Measurements from ENCODE around the gene PITX2.

The PITX2 gene

GRCh38 chr4:110617075-110617640, 5.7 kb downstream of the PITX2 start:
- no peak overlapping the region for H3K4me2 ChIP-seq (ENCODE audit: insufficient read depth, low read length)
- H3K79me2 ChIP-seq (ENCODE audit: insufficient read depth, low read length), result no peaks in the 10 kb centered on the region
- no peak for TF ChIP-seq CTCF (IDR thresholded peaks at IDR 0.05; ENCODE audit: borderline replicate concordance, extremely low read depth, low read length, poor library complexity, severe bottlenecking)
- no peak for TF ChIP-seq EZH2 (IDR thresholded peaks at IDR 0.05; ENCODE audit: borderline replicate concordance, low read depth, low read length, severe bottlenecking)
- H3K36me3 ChIP-seq (ENCODE audit: insufficient read depth, low read length), result no peaks in the 10 kb centered on the region
- H2AFZ ChIP-seq (ENCODE audit: low read depth, low read length), result no peak overlapping the region
- H3K9ac ChIP-seq (ENCODE audit: low read depth, low read length), result no peak overlapping the region
- no peak overlapping the region for H3K4me3 ChIP-seq (ENCODE audit: low read depth in 1 of 2, low read length in 2 of 2)
- no peak overlapping the region for H3K27ac ChIP-seq (ENCODE audit: low read length)
- H3K4me1 ChIP-seq (ENCODE audit: insufficient read depth, low read length), result no peaks in the 10 kb centered on the region
- DNase-seq (no peak), ATAC-seq (ENCODE audit: insufficient read depth, low read depth) (no peak)
- H3K9me3 ChIP-seq (ENCODE audit: insufficient read depth, low read length, severe bottlenecking), result no peaks in the 10 kb centered on the region
- no peaks in the 10 kb centered on the region for H4K20me1 ChIP-seq (ENCODE audit: insufficient read depth, low read length)
- H3K27me3 ChIP-seq (ENCODE audit: insufficient read depth, low read length, poor library complexity), result no peaks in the 10 kb centered on the region

GRCh38 chr4:110616238-110617074, 6.4 kb downstream of the PITX2 start:
- no peak overlapping the region for H3K9ac ChIP-seq (ENCODE audit: low read depth, low read length)
- no peak for ATAC-seq (ENCODE audit: insufficient read depth, low read depth)
- no peak overlapping the region for H3K4me3 ChIP-seq (ENCODE audit: low read depth in 1 of 2, low read length in 2 of 2)
- no peak for DNase-seq
- no peaks in the 10 kb centered on the region for H3K4me1 ChIP-seq (ENCODE audit: insufficient read depth, low read length)
- no peaks in the 10 kb centered on the region for H3K79me2 ChIP-seq (ENCODE audit: insufficient read depth, low read length)
- TF ChIP-seq CTCF (IDR thresholded peaks at IDR 0.05; ENCODE audit: borderline replicate concordance, extremely low read depth, low read length, poor library complexity, severe bottlenecking) (no peak), EZH2 (IDR thresholded peaks at IDR 0.05; ENCODE audit: borderline replicate concordance, low read depth, low read length, severe bottlenecking) (no peak)
- H3K4me2 ChIP-seq (ENCODE audit: insufficient read depth, low read length), result no peak overlapping the region
- H3K9me3 ChIP-seq (ENCODE audit: insufficient read depth, low read length, severe bottlenecking), result no peaks in the 10 kb centered on the region
- no peaks in the 10 kb centered on the region for H3K36me3 ChIP-seq (ENCODE audit: insufficient read depth, low read length)
- H2AFZ ChIP-seq (ENCODE audit: low read depth, low read length), result no peak overlapping the region
- no peak overlapping the region for H3K27ac ChIP-seq (ENCODE audit: low read length)
- H3K27me3 ChIP-seq (ENCODE audit: insufficient read depth, low read length, poor library complexity), result no peaks in the 10 kb centered on the region
- no peaks in the 10 kb centered on the region for H4K20me1 ChIP-seq (ENCODE audit: insufficient read depth, low read length)

- no peak overlapping the region for H3K27ac ChIP-seq (ENCODE audit: low read length)
- DNase-seq (no peak), ATAC-seq (ENCODE audit: insufficient read depth, low read depth) (no peak)
- H3K27me3 ChIP-seq (ENCODE audit: insufficient read depth, low read length, poor library complexity), result no peaks in the 10 kb centered on the region
- H3K9ac ChIP-seq (ENCODE audit: low read depth, low read length), result no peak overlapping the region
- TF ChIP-seq EZH2 (IDR thresholded peaks at IDR 0.05; ENCODE audit: borderline replicate concordance, low read depth, low read length, severe bottlenecking) (no peak), CTCF (IDR thresholded peaks at IDR 0.05; ENCODE audit: borderline replicate concordance, extremely low read depth, low read length, poor library complexity, severe bottlenecking) (no peak)
- no peaks in the 10 kb centered on the region for H3K4me1 ChIP-seq (ENCODE audit: insufficient read depth, low read length)
- no peak overlapping the region for H3K4me2 ChIP-seq (ENCODE audit: insufficient read depth, low read length)
- no peaks in the 10 kb centered on the region for H3K36me3 ChIP-seq (ENCODE audit: insufficient read depth, low read length)
- H2AFZ ChIP-seq (ENCODE audit: low read depth, low read length), result no peak overlapping the region
- no peaks in the 10 kb centered on the region for H3K9me3 ChIP-seq (ENCODE audit: insufficient read depth, low read length, severe bottlenecking)
- no peak overlapping the region for H3K4me3 ChIP-seq (ENCODE audit: low read depth in 1 of 2, low read length in 2 of 2)
- no peaks in the 10 kb centered on the region for H4K20me1 ChIP-seq (ENCODE audit: insufficient read depth, low read length)
- no peaks in the 10 kb centered on the region for H3K79me2 ChIP-seq (ENCODE audit: insufficient read depth, low read length)
These were observed 7.3 kb downstream of the PITX2 start for GRCh38 chr4:110615353-110616237.

Data from DND-41 (cell line).